ENCODE measurements around the gene NPAS3.

The NPAS3 gene

GRCh38 chr14:33035416-33036194 lies 96.9 kb downstream of the NPAS3 start:
- no peaks in the 10 kb centered on the region for H3K4me1 ChIP-seq (ENCODE audit: insufficient read depth, low read length, poor library complexity, severe bottlenecking)
- TF ChIP-seq EZH2phosphoT487 (IDR thresholded peaks at IDR 0.05; ENCODE audit: borderline replicate concordance), result no peak
- TF ChIP-seq, protein P1, sequence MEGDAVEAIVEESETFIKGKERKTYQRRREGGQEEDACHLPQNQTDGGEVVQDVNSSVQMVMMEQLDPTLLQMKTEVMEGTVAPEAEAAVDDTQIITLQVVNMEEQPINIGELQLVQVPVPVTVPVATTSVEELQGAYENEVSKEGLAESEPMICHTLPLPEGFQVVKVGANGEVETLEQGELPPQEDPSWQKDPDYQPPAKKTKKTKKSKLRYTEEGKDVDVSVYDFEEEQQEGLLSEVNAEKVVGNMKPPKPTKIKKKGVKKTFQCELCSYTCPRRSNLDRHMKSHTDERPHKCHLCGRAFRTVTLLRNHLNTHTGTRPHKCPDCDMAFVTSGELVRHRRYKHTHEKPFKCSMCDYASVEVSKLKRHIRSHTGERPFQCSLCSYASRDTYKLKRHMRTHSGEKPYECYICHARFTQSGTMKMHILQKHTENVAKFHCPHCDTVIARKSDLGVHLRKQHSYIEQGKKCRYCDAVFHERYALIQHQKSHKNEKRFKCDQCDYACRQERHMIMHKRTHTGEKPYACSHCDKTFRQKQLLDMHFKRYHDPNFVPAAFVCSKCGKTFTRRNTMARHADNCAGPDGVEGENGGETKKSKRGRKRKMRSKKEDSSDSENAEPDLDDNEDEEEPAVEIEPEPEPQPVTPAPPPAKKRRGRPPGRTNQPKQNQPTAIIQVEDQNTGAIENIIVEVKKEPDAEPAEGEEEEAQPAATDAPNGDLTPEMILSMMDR (conservative IDR thresholded peaks at IDR 0.05; ENCODE audit: low read length), result no peak
- H3K4me2 ChIP-seq (ENCODE audit: low read depth, low read length, poor library complexity, severe bottlenecking), result no peak overlapping the region
- no peaks in the 10 kb centered on the region for H4K20me1 ChIP-seq (ENCODE audit: insufficient read depth, low read length, poor library complexity, severe bottlenecking)
- no peak overlapping the region for H2AFZ ChIP-seq (ENCODE audit: low read length)
- H3K9me2 ChIP-seq (replicated peaks; ENCODE audit: low read depth, low read length), result no peaks in the 10 kb centered on the region
- H3K79me2 ChIP-seq (ENCODE audit: insufficient read depth, low read length), result no peaks in the 10 kb centered on the region
- H3K36me3 ChIP-seq (ENCODE audit: insufficient read depth, low read length), result no peaks in the 10 kb centered on the region
- H3K9me3 ChIP-seq (ENCODE audit: insufficient read depth, low read depth, low read length), result no peaks in the 10 kb centered on the region
- H3F3A ChIP-seq (ENCODE audit: low read depth), result no peaks in the 10 kb centered on the region
- no peak overlapping the region for H3K4me3 ChIP-seq (ENCODE audit: low read length, poor library complexity, severe bottlenecking)
- no peak overlapping the region for H3K9ac ChIP-seq (ENCODE audit: low read depth, low read length, poor library complexity, severe bottlenecking)
- H3K27me3 ChIP-seq (ENCODE audit: insufficient read depth, low read length, poor library complexity, severe bottlenecking), result no peaks in the 10 kb centered on the region

DNA sequence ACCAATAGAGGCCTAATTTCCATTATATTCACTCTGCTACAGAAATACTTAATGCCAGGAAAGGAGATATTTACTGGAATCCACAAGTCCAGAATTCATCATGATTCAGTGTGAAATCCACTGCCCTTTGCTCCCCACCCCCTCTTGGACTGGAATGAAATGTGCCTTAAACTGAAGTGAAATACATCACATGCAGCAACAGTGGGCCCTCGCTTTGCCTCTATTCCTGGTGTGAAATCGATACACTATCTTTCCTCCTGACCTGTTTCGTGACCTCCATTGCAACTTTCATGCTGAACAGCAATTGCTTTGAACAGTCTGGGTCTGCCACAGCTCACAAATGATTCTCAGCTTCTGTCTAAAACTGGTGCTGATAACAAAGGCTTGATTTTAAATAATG lies 100.6 kb downstream of the NPAS3 start:
- Histone ChIP-seq H3K79me2 (ENCODE audit: insufficient read depth, low read length) (no peaks in the 10 kb centered on the region), H3K4me3 (ENCODE audit: low read length, poor library complexity, severe bottlenecking) (no peak overlapping the region), H3K9ac (ENCODE audit: low read depth, low read length, poor library complexity, severe bottlenecking) (no peak overlapping the region)

DNA sequence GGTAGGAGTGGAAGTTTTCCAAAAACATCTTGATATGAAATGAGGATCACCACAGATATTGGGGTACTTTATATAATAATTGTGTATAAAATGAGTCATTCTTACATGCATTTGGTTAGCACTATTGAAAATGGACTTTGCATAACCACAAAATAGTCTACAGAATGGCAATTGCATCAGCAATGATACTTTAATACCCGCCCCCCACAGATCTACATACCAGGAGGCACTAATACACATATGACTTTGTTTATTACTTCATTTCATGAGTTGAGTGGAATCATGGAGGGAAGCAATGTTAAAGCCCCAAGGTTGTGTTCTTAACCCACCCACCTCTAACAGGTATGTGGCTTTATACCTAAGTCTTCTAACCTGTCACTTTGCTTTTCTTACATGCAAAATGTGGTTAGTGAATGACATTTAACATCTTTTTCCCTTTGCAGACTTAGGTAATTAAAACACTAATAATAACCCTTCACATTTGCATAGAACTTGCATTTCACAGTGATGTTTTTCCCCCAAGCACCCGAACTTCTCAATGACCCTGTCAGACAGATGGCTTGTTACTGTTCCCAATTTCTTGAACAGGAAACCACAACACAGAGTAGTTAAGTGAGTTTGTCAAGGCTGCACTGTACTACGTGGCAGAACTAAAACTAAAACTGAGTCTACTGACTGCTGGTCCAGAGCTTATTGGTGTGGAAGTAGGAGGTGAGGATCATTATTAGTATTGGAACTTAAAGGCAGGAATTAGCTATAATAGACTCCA lies 101.9 kb downstream of the NPAS3 start:
- H3K27me3 ChIP-seq (ENCODE audit: insufficient read depth, low read length, poor library complexity, severe bottlenecking), result no peaks in the 10 kb centered on the region
- H3K4me2 ChIP-seq (ENCODE audit: low read depth, low read length, poor library complexity, severe bottlenecking), result no peak overlapping the region
- H3K9me2 ChIP-seq (replicated peaks; ENCODE audit: low read depth, low read length), result no peaks in the 10 kb centered on the region
- no peaks in the 10 kb centered on the region for H4K20me1 ChIP-seq (ENCODE audit: insufficient read depth, low read length, poor library complexity, severe bottlenecking)
- H3K9ac ChIP-seq (ENCODE audit: low read depth, low read length, poor library complexity, severe bottlenecking), result no peak overlapping the region
- H3K4me3 ChIP-seq (ENCODE audit: low read length, poor library complexity, severe bottlenecking), result no peak overlapping the region
- H3K79me2 ChIP-seq (ENCODE audit: insufficient read depth, low read length), result no peaks in the 10 kb centered on the region
- TF ChIP-seq, protein P1 (conservative IDR thresholded peaks at IDR 0.05; ENCODE audit: low read length), result no peak
- no peak for TF ChIP-seq EZH2phosphoT487 (IDR thresholded peaks at IDR 0.05; ENCODE audit: borderline replicate concordance)
- H3F3A ChIP-seq (ENCODE audit: low read depth), result no peaks in the 10 kb centered on the region
- no peaks in the 10 kb centered on the region for H3K4me1 ChIP-seq (ENCODE audit: insufficient read depth, low read length, poor library complexity, severe bottlenecking)
- H3K9me3 ChIP-seq (ENCODE audit: insufficient read depth, low read depth, low read length), result no peaks in the 10 kb centered on the region; the same call in 1 of the 2 replicates
- H3K36me3 ChIP-seq (ENCODE audit: insufficient read depth, low read length), result no peaks in the 10 kb centered on the region
- no peak overlapping the region for H2AFZ ChIP-seq (ENCODE audit: low read length)

More for the DNA sequence above, 100.6 kb downstream of the NPAS3 start:
- H3K9me3 ChIP-seq (ENCODE audit: insufficient read depth, low read depth, low read length), result no peaks in the 10 kb centered on the region; the same call in 1 of the 2 replicates
- H3K9me2 ChIP-seq (replicated peaks; ENCODE audit: low read depth, low read length), result no peaks in the 10 kb centered on the region
- H4K20me1 ChIP-seq (ENCODE audit: insufficient read depth, low read length, poor library complexity, severe bottlenecking), result no peaks in the 10 kb centered on the region
- no peaks in the 10 kb centered on the region for H3K36me3 ChIP-seq (ENCODE audit: insufficient read depth, low read length)
- H2AFZ ChIP-seq (ENCODE audit: low read length), result no peak overlapping the region
- no peak overlapping the region for H3K4me2 ChIP-seq (ENCODE audit: low read depth, low read length, poor library complexity, severe bottlenecking)
- no peaks in the 10 kb centered on the region for H3F3A ChIP-seq (ENCODE audit: low read depth)
- H3K4me1 ChIP-seq (ENCODE audit: insufficient read depth, low read length, poor library complexity, severe bottlenecking), result no peaks in the 10 kb centered on the region
- no peaks in the 10 kb centered on the region for H3K27me3 ChIP-seq (ENCODE audit: insufficient read depth, low read length, poor library complexity, severe bottlenecking)
- TF ChIP-seq EZH2phosphoT487 (IDR thresholded peaks at IDR 0.05; ENCODE audit: borderline replicate concordance), result no peak
- TF ChIP-seq, protein P1 (conservative IDR thresholded peaks at IDR 0.05; ENCODE audit: low read length), result no peak

All from Loucy (cell line).